ENCODE data around the gene CBX4.
A peak's percentile ranks its signal among the peaks of the same experiment; 100 is the strongest.

Gene CBX4

GRCh38 chr17:79799174-79799537 lies 40.1 kb downstream of the CBX4 start:
- DNase-seq: no peak

DNA sequence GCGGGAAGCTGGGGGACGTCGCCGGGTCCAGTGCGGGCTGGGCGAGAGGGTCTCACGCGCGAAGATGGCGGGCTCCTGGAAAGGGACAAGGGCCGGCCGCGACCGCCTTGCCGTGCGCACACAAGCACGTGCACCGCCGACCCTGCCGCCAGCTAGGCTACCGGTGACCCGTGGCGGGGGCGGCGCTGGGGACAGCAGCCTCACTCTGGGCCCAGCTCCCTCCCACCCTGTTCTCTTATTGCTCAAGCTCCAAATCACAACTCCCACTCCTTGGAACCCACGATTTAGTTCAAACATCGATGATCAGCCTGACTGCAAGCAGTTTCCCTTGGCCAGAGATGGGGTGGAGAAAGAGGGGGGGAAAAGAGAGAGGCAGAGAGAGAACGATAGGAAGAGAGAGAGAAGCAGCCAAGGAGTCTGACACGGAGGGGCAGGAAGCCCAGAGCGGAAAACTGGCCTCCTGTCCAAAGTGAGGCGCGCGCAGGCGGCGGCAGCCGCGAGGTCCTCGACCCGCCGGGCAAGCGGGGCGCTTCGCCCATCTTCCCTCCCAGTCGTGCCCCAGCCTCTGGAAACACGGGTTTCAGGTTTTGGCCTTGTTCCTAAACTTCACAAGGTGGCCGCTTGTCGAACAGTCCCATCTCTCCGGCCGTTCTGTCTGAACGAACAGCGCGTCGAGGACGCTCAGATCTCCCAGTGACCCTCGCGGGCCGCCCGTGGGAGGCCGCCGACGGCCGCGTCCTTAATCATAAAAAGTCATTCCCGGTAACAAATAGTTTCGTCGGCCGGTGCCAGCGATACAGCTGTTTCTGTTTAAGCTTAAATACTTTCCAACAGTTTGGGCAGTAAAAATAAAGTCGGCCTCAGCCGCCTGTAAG lies 40.7 kb downstream of the CBX4 start:
- no peak for DNase-seq

- DNase-seq: no peak
Measured at GRCh38 chr17:79797492-79798298, 41.5 kb downstream of the CBX4 start.

GRCh38 chr17:79796763-79797491 lies 42.3 kb downstream of the CBX4 start, which contains the start of gene CBX8:
TSS of gene CBX8 (minus strand) at chr17:79797077. CDS start at chr17:79796998, 79 bp downstream.
- peak; percentile 99 for DNase-seq

- DNase-seq: no peak
Measured at GRCh38 chr17:79796444-79796762, 42.8 kb downstream of the CBX4 start.

DNA sequence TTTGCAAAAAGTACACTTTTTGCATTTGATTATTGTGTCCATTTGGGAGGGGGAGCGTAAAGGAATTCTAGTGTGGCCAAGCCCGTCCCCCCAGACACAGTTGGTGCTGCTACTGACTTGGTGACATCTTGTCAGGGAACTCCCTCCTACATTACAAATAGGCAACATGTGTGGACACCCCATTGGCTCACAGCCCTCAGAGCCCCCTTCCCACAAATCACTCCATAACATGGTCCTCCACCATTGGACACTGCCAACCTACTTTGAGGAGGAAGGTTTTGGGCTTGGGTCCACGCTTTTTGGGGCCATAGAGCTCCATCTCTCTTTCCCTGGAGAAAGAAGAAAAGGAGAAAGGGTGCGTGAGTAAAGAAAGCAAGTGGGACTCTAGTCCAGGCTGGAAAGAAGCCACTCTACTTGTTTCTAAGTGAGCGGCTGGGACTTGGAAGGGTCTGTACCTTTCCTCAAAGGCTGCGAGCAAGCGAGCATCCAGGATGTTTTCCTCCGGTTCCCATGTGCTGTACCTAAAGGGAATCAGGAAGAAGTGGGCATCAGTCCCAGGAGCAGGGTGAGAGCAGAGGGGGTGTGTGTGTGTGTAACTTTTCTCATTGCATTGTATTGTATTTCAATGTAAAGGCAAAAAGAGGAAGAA lies 43.3 kb downstream of the CBX4 start:
- DNase-seq: no peak

DNA sequence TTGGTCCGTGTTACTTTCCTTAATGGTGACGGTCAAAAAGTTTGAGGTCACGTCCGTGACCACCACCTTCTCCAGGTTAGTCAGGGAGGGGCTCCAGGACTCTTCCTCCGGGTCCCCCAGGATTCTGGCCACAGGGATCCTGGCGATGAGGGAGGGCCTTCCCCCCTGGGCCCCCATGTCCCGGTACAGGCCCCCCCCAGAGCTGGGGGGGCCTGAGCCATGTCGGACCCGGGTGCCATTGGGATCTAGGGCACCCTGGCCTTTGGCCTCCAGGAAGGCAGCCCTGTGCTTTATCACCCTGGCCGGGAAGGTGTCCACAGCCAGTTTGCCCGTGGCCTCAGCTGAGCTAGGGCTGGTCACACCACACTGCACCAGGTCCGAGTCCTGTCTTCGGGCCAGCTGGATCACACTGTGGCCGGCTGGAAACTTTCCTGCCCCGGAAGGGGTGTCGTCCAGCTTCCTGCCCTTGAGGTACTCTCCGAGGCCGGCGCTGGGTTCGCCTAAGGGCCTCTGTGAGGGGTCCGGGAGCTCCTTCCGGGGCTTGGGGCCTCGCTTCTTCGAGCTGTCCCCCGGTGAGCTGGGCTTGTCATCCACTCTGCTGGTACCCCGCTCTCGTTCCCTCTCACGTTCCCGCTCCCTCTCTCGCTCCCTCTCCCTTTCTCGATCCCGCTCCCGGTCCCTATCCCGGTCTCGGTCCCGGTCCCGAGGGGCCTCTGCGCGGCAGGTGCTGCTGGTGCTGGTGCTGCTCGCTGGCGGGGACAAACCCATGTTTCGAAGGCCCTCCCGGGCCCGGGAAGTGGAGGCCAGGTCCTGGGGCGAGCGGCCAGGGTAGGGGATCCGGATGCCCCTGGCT lies 44.4 kb downstream of the CBX4 start:
- no peak for DNase-seq

- DNase-seq: no peak
Measured at GRCh38 chr17:79793924-79794304, 45.3 kb downstream of the CBX4 start.

DNA sequence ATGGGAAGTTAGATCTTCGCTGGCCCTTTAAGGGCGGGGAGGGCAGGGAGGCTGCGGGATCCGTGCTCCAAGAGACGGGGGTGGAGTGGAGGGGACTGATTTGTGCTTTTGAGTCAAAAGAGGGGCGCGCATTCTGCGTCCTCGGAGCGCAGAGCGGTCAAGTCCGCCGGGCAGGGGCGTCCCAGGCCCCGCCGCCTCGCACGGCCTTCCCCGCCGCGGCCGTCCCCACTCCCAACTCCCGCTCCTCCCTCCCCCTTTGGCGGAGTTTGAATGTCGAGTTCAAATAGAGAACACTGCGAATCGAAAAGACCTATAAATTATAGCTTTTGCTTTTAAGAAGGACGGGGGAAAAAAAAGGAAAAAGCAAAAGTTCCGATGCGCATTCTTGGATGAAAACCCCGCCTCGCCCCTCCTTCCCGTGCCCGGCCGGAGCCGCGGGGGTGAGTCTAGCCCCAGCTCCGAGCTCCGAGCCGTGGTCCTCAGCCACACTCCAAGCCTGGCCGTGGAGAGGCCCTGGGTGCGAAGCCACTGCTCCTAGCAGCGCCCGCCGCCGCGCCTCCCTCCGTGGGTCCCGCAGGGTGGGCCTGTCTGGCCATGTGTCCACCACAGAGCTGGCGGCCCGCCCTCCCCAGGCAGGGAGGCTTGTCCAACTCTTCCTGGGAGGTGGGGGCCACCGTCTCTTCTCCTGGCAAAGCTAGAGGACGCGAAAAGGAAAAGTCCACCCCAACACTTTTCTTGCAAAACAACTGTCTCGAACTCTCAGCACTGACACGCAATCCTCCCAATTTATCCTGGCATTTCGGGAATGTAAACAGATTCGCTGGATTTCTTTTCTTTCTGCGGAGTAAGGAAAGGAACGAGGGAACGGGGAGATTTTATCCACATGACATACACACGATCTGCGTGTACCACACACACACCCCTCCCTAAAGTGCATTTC lies 46.0 kb downstream of the CBX4 start:
- DNase-seq: no peak

DNA sequence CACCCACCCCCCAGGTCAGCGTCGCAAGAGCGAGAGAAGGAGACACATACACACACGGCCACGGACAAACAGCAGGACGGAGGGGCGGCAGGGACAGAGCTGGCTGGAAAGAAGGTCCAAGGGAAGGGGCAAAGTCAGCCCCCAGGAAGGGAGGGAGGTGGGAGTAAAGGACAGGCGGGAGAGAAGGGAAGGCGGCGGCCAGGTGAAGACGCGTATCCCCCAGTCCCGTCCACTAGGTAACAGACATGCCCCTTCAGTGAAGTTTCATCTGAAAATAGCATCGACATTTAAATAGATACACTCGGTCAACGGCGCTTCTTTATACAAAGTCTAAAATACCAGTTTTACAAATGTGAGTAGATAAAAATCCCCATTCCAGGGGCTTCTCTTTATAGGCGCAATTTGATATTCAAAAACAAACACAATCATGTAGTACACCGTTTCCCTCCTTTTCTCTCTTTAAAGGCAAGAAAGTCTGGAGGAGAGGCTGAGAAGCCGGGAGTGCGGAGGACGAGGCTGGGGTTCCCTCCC lies 46.8 kb downstream of the CBX4 start:
- DNase-seq: no peak

GRCh38 chr17:79791735-79792161 lies 47.5 kb downstream of the CBX4 start:
- no peak for DNase-seq

- DNase-seq: no peak
Measured at GRCh38 chr17:79790805-79791734, 48.2 kb downstream of the CBX4 start.

GRCh38 chr17:79789943-79790804 lies 49.1 kb downstream of the CBX4 start:
- no peak for DNase-seq

DNA sequence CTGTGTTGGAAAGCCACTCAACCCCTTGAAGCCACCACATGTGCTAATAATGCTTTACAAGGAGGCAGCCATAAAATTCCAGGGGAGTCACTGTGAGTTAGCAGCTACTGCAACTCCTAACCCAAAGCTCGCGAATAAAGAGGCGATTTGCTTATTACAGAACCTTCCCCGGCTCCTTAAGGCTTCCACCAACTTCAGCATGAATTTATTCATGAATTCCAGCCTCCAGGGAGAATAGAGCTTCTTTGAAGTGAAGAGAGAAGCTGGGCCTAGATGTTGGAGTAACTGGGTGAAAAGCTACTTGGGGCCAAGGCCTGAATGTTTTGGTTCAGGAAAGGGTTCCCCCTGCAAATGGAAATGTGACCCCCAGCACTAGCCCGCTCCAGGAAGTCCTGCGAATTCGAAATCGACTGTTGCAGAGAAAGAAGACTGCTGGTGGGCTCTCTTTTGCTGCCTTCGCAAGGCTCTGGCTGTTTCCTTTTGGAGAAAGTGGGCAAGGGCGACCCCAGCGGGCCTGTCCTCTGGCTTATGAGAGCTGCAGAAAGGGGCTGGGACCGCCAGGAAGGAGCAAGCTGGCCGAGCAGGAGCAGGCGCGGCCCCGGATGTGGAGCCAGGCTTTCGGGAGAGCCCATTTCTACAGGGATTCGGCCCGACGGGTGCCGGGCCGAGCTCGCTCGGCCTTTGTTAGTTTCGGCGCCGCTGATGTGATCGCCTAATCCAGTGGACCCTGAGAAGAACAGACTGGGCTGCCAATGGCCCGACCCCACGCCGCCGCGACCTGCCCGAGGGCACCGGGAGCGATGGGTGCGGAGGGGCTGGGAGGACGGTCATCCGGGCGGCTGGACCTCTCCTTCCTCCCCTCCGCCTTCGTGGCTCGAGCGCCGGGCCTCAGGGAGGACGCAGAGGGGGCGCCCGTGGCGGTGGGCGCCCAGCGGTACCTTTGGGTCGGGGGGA lies 50.0 kb downstream of the CBX4 start:
- no peak for DNase-seq

- no peak for DNase-seq
Measured at GRCh38 chr17:79788455-79788854, 50.8 kb downstream of the CBX4 start.

- DNase-seq: no peak
Measured at GRCh38 chr17:79786930-79787643, 52.2 kb downstream of the CBX4 start.
